ENCODE data around the gene RNF149.
"Not testable (repeated sequence)": the region's sequence is repeated elsewhere in the genome, so short reads cannot be mapped to it uniquely, and the experiment has no call there.

- TF ChIP-seq CTCF (IDR thresholded peaks at IDR 0.05; ENCODE audit: insufficient read depth, low read length, poor library complexity, severe bottlenecking); EZH2phosphoT487 (conservative IDR thresholded peaks at IDR 0.05; ENCODE audit: low read length): not testable (repeated sequence)
These were observed 63.6 kb downstream of the RNF149 start for GRCh38 chr2:101244899-101245298.
